AG04449 (cell line): ENCODE measurements around the gene ASCC3.

Source experiments
- CTCF ChIA-PET: fragments of 350-600 bp; formaldehyde crosslinking; extraction: SDS; loops from one replicate; lab custom pipeline; 2021; ENCODE audit warnings: antibody characterized with exemption; lab: Yijun Ruan, JAX
- POLR2A ChIA-PET: fragments of 400-600, 350-600 bp; formaldehyde crosslinking; extraction: SDS; loops from one replicate; lab custom pipeline; 2020; ENCODE audit warnings: antibody characterized with exemption, inconsistent platforms; lab: Yijun Ruan, JAX
- DNase-seq: peaks from one replicate; pipeline ENCODE4 v3.0.0-alpha.2; 2010; ENCODE audit warnings: low read depth, low spot score
- H3K4me3 ChIP-seq: 2 replicates; pipeline ENCODE4 v1.5.1; 2011; ENCODE audit warnings: low read depth, mild to moderate bottlenecking, control low read depth, low read length
- TF ChIP-seq, protein P1 (sequence below): IDR thresholded peaks from one replicate; pipeline ENCODE4 v1.5.1; 2011; ENCODE audit warnings: mild to moderate bottlenecking, moderate library complexity, low read length, control low read depth, inconsistent platforms; ENCODE audit not compliant: insufficient read depth; ENCODE audit errors: missing control alignments

The ASCC3 gene

DNA sequence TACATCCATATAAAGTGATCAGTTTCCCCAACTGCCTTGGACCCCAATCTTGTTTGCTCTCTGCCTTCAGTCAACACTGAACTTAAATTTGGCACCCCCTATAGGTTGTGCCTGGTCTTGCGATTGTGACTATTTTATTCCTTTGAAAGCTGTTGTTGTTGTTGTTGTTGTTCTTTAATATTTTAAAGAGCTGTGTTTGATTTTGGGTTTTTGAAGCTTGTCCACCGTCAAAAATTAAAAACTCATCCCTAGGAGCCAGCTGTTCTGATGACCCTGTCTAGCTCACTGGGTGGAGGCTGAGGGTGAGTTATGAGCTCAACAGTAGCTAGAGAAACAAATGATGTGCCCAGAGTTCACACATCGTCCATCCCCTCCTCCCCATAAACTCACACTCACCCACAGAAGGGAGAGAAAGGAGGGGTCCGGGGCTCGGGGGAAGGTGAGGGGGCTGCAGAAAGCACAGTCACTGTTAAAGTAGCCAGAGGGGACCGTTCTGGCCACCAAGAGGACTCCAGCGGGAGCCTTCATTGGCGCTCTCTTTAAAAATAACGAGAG is 420.4 kb downstream of the ASCC3 start:
- CTCF ChIA-PET: interaction anchor here (0.8 to 5.1 kb wide), 48 partner anchors 9 to 357 kb away, joined by 3 to 46 read pairs (median 4); no protein-coding TSS in a partner anchor
- TF ChIP-seq, protein P1, sequence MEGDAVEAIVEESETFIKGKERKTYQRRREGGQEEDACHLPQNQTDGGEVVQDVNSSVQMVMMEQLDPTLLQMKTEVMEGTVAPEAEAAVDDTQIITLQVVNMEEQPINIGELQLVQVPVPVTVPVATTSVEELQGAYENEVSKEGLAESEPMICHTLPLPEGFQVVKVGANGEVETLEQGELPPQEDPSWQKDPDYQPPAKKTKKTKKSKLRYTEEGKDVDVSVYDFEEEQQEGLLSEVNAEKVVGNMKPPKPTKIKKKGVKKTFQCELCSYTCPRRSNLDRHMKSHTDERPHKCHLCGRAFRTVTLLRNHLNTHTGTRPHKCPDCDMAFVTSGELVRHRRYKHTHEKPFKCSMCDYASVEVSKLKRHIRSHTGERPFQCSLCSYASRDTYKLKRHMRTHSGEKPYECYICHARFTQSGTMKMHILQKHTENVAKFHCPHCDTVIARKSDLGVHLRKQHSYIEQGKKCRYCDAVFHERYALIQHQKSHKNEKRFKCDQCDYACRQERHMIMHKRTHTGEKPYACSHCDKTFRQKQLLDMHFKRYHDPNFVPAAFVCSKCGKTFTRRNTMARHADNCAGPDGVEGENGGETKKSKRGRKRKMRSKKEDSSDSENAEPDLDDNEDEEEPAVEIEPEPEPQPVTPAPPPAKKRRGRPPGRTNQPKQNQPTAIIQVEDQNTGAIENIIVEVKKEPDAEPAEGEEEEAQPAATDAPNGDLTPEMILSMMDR: peak; percentile 38
- peak overlapping the region; percentile 83 for H3K4me3 ChIP-seq
- no peak for DNase-seq
- POLR2A ChIA-PET: interaction anchor here (0.6 to 1.0 kb wide), 4 partner anchors 203 to 326 kb away, joined by 3 to 4 read pairs (median 3); no protein-coding TSS in a partner anchor

DNA sequence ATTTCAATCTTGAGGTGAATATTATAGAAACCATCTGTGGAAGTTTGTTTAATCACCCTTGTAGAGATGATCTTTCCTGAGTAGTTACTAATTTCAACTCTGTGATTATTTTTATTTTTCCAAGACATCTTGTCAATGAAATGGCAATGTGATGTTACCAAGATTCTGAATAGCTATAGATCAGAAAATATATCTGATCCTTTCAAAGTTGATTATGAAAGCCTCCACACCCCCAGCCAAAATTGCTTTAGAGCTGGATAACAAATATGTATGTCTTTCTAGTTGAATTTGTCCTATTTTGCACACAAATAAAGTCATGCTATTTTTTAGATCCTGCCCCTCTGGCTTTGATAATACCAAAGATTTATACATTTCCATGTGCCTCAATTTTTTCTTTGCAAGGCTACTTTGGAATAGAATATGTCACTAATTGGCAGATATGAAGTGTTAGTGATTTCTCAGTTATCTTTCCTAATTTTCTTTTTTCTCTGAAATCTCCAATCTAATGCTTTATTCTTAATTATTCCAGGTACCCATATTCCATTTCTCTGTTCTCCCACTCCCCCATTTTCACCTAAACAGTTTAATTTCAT is 421.4 kb downstream of the ASCC3 start:
- ChIA-PET POLR2A (no interaction called here), CTCF (interaction anchor here (0.8 to 5.1 kb wide), 27 partner anchors 8 to 356 kb away, joined by 3 to 46 read pairs (median 5); no protein-coding TSS in a partner anchor)
- DNase-seq: no peak
- no peak overlapping the region for H3K4me3 ChIP-seq
- TF ChIP-seq, protein P1: no peak

DNA sequence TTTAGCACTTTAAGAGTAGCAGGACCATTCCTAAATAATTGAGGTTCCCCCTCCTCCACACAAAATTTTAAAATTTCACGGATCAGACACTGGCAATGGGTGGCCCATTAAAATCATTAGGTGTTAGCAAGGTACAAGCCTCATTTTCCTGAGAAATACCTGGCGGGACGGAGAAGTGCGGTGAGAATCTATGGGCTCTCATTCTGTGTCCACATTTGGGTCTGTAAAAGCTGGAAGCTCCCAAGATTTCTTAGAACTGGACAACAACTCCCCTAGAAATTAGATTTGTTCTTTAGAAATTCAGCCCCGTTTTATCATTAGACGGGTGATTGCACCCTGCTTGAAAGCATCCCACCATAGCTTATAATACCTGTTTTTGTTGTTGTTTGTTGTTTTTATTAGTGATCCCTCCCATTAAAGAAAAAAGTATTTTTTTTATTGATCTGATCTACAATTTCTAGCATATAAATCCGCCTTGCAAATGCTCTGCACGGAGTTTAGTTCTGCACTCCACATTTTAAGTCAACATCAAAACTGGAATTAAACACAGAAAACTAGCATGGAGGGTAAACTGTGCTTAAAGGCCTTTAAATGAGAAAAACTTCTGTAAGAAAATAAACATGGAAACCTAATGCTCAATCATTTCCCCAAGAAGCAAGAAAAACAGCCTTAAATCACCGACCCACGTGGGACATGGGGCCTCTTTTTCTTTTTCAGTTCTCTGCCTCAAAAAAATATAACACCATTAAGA is 422.1 kb downstream of the ASCC3 start:
- TF ChIP-seq, protein P1: no peak
- ChIA-PET POLR2A (no interaction called here), CTCF (interaction anchor here (0.9 to 5.1 kb wide), 7 partner anchors 7 to 343 kb away, joined by 3 to 46 read pairs (median 21); no protein-coding TSS in a partner anchor)
- no peak overlapping the region for H3K4me3 ChIP-seq
- no peak for DNase-seq
